ENCODE measurements around the gene MCEMP1.

The MCEMP1 gene

GRCh38 chr19:7636691-7637373 lies 40.1 kb upstream of the MCEMP1 start, which contains the start of gene STXBP2:
STXBP2 (plus strand) TSS chr19:7637110; CDS start chr19:7637150, 40 bp downstream.
- no peak within 1 kb of the TSS for H3K27ac ChIP-seq (ENCODE audit: low read depth, low read length)
- H3K27me3 ChIP-seq (ENCODE audit: control insufficient read depth in 5 of 5, insufficient read depth in 4 of 5, low read length in 5 of 5): peaks cover 7 to 31% (median 21%) of the 10 kb centered on the region in 5 donors
- H3K4me3 ChIP-seq (ENCODE audit: low read depth in 1 of 5, low read length in 5 of 5): peak within 1 kb of the TSS in 3 of 5 donors; percentile 42 to 60 (median 53)
- peaks cover 0 to 16% (median 7%) of the 10 kb centered on the region in 5 donors for H3K36me3 ChIP-seq (ENCODE audit: control insufficient read depth in 5 of 5, insufficient read depth in 5 of 5, low read length in 5 of 5)
- H3K9ac ChIP-seq (ENCODE audit: low read length in 5 of 5): peak within 1 kb of the TSS in 2 of 5 donors; percentile 43 to 60
- peaks cover 0 to 8% (median 0%) of the 10 kb centered on the region in 5 donors for H3K4me1 ChIP-seq (ENCODE audit: control insufficient read depth in 5 of 5, insufficient read depth in 5 of 5, low read length in 5 of 5)
- no peaks in the 10 kb centered on the region for H3K9me3 ChIP-seq (ENCODE audit: control insufficient read depth in 5 of 5, low read length in 5 of 5)

GRCh38 chr19:7637374-7638256 lies 39.3 kb upstream of the MCEMP1 start:
- Histone ChIP-seq H3K36me3 (ENCODE audit: control insufficient read depth in 5 of 5, insufficient read depth in 5 of 5, low read length in 5 of 5) (peaks cover 0 to 14% (median 0%) of the 10 kb centered on the region in 5 donors), H3K9ac (ENCODE audit: low read length in 5 of 5) (peak overlapping the region in 2 of 5 donors; percentile 43 to 60), H3K9me3 (ENCODE audit: control insufficient read depth in 5 of 5, low read length in 5 of 5) (no peaks in the 10 kb centered on the region), H3K4me3 (ENCODE audit: low read depth in 1 of 5, low read length in 5 of 5) (peak overlapping the region in 3 of 5 donors; percentile 42 to 60 (median 53)), H3K27ac (ENCODE audit: low read depth, low read length) (no peak overlapping the region), H3K27me3 (ENCODE audit: control insufficient read depth in 5 of 5, insufficient read depth in 4 of 5, low read length in 5 of 5) (peaks cover 7 to 31% (median 21%) of the 10 kb centered on the region in 5 donors), H3K4me1 (ENCODE audit: control insufficient read depth in 5 of 5, insufficient read depth in 5 of 5, low read length in 5 of 5) (peaks cover 0 to 8% (median 0%) of the 10 kb centered on the region in 5 donors)

GRCh38 chr19:7638802-7639465 lies 38.0 kb upstream of the MCEMP1 start:
- Histone ChIP-seq H3K4me1 (ENCODE audit: control insufficient read depth in 5 of 5, insufficient read depth in 5 of 5, low read length in 5 of 5) (peaks cover 0 to 8% (median 0%) of the 10 kb centered on the region in 5 donors), H3K4me3 (ENCODE audit: low read depth in 1 of 5, low read length in 5 of 5) (no peak overlapping the region), H3K9ac (ENCODE audit: low read length in 5 of 5) (no peak overlapping the region), H3K27me3 (ENCODE audit: control insufficient read depth in 5 of 5, insufficient read depth in 4 of 5, low read length in 5 of 5) (peaks cover 7 to 31% (median 21%) of the 10 kb centered on the region in 5 donors), H3K36me3 (ENCODE audit: control insufficient read depth in 5 of 5, insufficient read depth in 5 of 5, low read length in 5 of 5) (peaks cover 0 to 12% (median 0%) of the 10 kb centered on the region in 5 donors), H3K27ac (ENCODE audit: low read depth, low read length) (no peak overlapping the region), H3K9me3 (ENCODE audit: control insufficient read depth in 5 of 5, low read length in 5 of 5) (no peaks in the 10 kb centered on the region)

GRCh38 chr19:7639863-7640348 lies 37.0 kb upstream of the MCEMP1 start:
- Histone ChIP-seq H3K9ac (ENCODE audit: low read length in 5 of 5) (no peak overlapping the region), H3K27me3 (ENCODE audit: control insufficient read depth in 5 of 5, insufficient read depth in 4 of 5, low read length in 5 of 5) (peaks cover 7 to 31% (median 20%) of the 10 kb centered on the region in 5 donors), H3K27ac (ENCODE audit: low read depth, low read length) (no peak overlapping the region), H3K9me3 (ENCODE audit: control insufficient read depth in 5 of 5, low read length in 5 of 5) (no peaks in the 10 kb centered on the region), H3K4me3 (ENCODE audit: low read depth in 1 of 5, low read length in 5 of 5) (no peak overlapping the region), H3K36me3 (ENCODE audit: control insufficient read depth in 5 of 5, insufficient read depth in 5 of 5, low read length in 5 of 5) (peaks cover 0 to 12% (median 0%) of the 10 kb centered on the region in 5 donors), H3K4me1 (ENCODE audit: control insufficient read depth in 5 of 5, insufficient read depth in 5 of 5, low read length in 5 of 5) (peaks cover 0 to 8% (median 0%) of the 10 kb centered on the region in 5 donors)

GRCh38 chr19:7640803-7641202 lies 36.1 kb upstream of the MCEMP1 start:
- Histone ChIP-seq H3K27me3 (ENCODE audit: control insufficient read depth in 5 of 5, insufficient read depth in 4 of 5, low read length in 5 of 5) (peaks cover 7 to 28% (median 23%) of the 10 kb centered on the region in 5 donors), H3K4me3 (ENCODE audit: low read depth in 1 of 5, low read length in 5 of 5) (no peak overlapping the region), H3K36me3 (ENCODE audit: control insufficient read depth in 5 of 5, insufficient read depth in 5 of 5, low read length in 5 of 5) (peaks cover 0 to 12% (median 0%) of the 10 kb centered on the region in 5 donors), H3K4me1 (ENCODE audit: control insufficient read depth in 5 of 5, insufficient read depth in 5 of 5, low read length in 5 of 5) (peaks cover 0 to 8% (median 0%) of the 10 kb centered on the region in 5 donors), H3K27ac (ENCODE audit: low read depth, low read length) (no peak overlapping the region), H3K9me3 (ENCODE audit: control insufficient read depth in 5 of 5, low read length in 5 of 5) (no peaks in the 10 kb centered on the region), H3K9ac (ENCODE audit: low read length in 5 of 5) (no peak overlapping the region)

- H3K4me1 ChIP-seq (ENCODE audit: control insufficient read depth in 5 of 5, insufficient read depth in 5 of 5, low read length in 5 of 5): peaks cover 0 to 6% (median 0%) of the 10 kb centered on the region in 5 donors
- H3K27me3 ChIP-seq (ENCODE audit: control insufficient read depth in 5 of 5, insufficient read depth in 4 of 5, low read length in 5 of 5): peaks cover 6 to 23% (median 15%) of the 10 kb centered on the region in 5 donors
- no peak overlapping the region for H3K4me3 ChIP-seq (ENCODE audit: low read depth in 1 of 5, low read length in 5 of 5)
- no peak overlapping the region for H3K9ac ChIP-seq (ENCODE audit: low read length in 5 of 5)
- H3K9me3 ChIP-seq (ENCODE audit: control insufficient read depth in 5 of 5, low read length in 5 of 5): no peaks in the 10 kb centered on the region
- H3K36me3 ChIP-seq (ENCODE audit: control insufficient read depth in 5 of 5, insufficient read depth in 5 of 5, low read length in 5 of 5): peaks cover 0 to 12% (median 0%) of the 10 kb centered on the region in 5 donors
- no peak overlapping the region for H3K27ac ChIP-seq (ENCODE audit: low read depth, low read length)
These were observed 35.3 kb upstream of the MCEMP1 start for GRCh38 chr19:7641290-7642276.

- Histone ChIP-seq H3K27ac (ENCODE audit: low read depth, low read length) (no peak overlapping the region), H3K9ac (ENCODE audit: low read length in 5 of 5) (no peak overlapping the region), H3K4me1 (ENCODE audit: control insufficient read depth in 5 of 5, insufficient read depth in 5 of 5, low read length in 5 of 5) (peaks cover 0 to 2% (median 0%) of the 10 kb centered on the region in 5 donors), H3K27me3 (ENCODE audit: control insufficient read depth in 5 of 5, insufficient read depth in 4 of 5, low read length in 5 of 5) (peaks cover 3 to 20% (median 12%) of the 10 kb centered on the region in 5 donors), H3K36me3 (ENCODE audit: control insufficient read depth in 5 of 5, insufficient read depth in 5 of 5, low read length in 5 of 5) (peaks cover 0 to 12% (median 0%) of the 10 kb centered on the region in 5 donors), H3K9me3 (ENCODE audit: control insufficient read depth in 5 of 5, low read length in 5 of 5) (no peaks in the 10 kb centered on the region), H3K4me3 (ENCODE audit: low read depth in 1 of 5, low read length in 5 of 5) (no peak overlapping the region)
These were observed 34.4 kb upstream of the MCEMP1 start for GRCh38 chr19:7642295-7643030.

GRCh38 chr19:7643031-7643415 lies 33.9 kb upstream of the MCEMP1 start:
- Histone ChIP-seq H3K27ac (ENCODE audit: low read depth, low read length) (no peak overlapping the region), H3K9ac (ENCODE audit: low read length in 5 of 5) (no peak overlapping the region), H3K9me3 (ENCODE audit: control insufficient read depth in 5 of 5, low read length in 5 of 5) (no peaks in the 10 kb centered on the region), H3K36me3 (ENCODE audit: control insufficient read depth in 5 of 5, insufficient read depth in 5 of 5, low read length in 5 of 5) (peaks cover 0 to 12% (median 0%) of the 10 kb centered on the region in 5 donors), H3K27me3 (ENCODE audit: control insufficient read depth in 5 of 5, insufficient read depth in 4 of 5, low read length in 5 of 5) (peaks cover 0 to 16% (median 11%) of the 10 kb centered on the region in 5 donors), H3K4me3 (ENCODE audit: low read depth in 1 of 5, low read length in 5 of 5) (no peak overlapping the region), H3K4me1 (ENCODE audit: control insufficient read depth in 5 of 5, insufficient read depth in 5 of 5, low read length in 5 of 5) (no peaks in the 10 kb centered on the region)
